Effector CD8-positive, alpha-beta T cell (primary cell): ENCODE results near the gene KIR3DL3.
"Not testable (repeated sequence)": the region's sequence is repeated elsewhere in the genome, so short reads cannot be mapped to it uniquely, and the experiment has no call there.

Experiments used
- DNase-seq: peaks from one replicate; lab custom pipeline; 2025; lab: John Stamatoyannopoulos, UW
- total RNA-seq, 4 experiments: gene quantifications; one replicate each; lab custom pipeline; 2026; lab: John Stamatoyannopoulos, UW

The KIR3DL3 gene
- total RNA-seq = 0 reads per million in 4 experiments

DNA sequence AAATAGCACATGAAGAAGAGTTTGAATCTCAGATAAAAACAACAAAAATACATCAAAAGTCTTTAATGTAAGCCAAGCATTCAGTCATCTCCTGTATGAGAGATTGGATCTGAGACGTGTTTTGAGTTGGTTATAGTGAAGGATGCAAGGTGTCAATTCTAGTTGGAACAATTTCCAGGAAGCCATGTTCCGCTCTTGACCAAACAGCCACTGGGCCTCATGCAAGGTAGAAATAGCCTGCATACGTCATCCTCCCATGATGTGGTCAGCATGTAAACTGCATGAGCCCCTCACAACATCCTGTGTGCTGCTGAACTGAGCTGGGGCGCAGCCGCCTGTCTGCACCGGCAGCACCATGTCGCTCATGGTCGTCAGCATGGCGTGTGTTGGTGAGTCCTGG is at the start of gene KIR3DL3:
TSS of gene KIR3DL3 (plus strand) at position 301 of the 400 bp plus-strand sequence. CDS start at position 356, 55 bp downstream.
- DNase-seq = no peak

DNA sequence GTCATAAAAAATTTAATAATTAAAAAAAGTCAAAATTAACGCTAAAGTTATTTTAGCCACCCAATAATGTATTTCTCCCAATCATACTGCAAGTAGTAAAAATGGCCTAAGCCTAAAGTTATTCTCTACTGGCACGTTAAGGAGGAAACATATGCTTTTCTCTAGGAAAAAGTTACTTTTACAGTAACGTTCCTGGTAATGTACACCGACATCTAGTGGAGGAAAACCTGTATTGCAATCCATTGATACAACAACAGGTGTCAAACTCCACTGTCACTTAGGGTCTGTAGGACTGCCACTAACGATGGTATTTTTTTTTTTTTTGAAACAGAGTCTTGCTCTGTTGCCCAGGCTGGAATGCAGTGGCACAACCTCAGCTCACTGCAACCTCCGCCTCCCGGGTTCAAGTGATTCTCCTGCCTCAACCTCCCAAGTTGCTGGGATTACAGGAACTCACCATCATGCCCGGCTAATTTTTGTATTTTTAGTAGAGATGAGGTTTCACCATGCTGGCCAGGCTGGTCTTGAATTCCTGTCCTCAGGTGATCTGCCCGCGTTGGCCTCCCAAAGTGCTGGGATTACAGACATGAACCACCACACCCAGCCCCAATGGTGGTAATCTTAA is 47.9 kb upstream of the KIR3DL3 start:
- not testable (repeated sequence) for DNase-seq

DNA sequence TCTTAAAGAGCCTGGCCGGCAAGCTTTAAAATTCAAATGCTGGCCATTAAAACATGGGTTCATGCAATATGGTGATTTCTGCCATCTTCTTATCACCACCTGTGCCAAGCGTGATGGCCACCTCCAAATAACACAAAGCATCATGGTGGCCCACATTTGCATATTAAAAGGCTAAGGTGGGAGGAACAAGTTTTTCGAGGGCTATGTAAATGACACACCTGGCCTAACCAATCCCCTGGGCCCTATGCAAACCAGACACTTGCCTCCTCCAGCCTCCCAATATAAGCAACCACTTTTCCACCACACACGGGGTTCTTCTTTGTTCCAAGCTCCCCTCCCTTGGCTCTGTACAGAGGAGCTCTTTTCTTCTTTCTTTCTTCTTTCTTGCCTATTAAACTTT is 47.0 kb upstream of the KIR3DL3 start:
- DNase-seq = no peak

DNA sequence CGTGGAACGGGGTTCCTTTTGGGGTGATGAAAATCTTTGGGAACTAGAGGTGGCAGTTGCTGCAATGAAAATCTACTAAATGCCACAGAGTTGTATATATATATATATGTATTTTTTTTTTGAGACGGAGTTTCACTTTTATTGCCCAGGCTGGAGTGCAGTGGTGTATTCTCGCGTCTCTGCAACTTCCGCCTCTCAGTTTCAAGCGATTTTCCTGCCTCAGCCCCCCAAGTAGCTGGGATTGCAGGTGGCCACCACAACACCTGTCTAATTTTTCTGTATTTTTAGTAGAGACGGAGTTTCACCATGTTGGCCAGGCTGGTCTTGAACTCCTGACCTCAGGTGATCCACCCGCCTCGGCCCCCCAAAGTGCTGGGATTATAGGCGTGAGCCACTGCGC is 42.6 kb upstream of the KIR3DL3 start:
- DNase-seq = not testable (repeated sequence)

DNA sequence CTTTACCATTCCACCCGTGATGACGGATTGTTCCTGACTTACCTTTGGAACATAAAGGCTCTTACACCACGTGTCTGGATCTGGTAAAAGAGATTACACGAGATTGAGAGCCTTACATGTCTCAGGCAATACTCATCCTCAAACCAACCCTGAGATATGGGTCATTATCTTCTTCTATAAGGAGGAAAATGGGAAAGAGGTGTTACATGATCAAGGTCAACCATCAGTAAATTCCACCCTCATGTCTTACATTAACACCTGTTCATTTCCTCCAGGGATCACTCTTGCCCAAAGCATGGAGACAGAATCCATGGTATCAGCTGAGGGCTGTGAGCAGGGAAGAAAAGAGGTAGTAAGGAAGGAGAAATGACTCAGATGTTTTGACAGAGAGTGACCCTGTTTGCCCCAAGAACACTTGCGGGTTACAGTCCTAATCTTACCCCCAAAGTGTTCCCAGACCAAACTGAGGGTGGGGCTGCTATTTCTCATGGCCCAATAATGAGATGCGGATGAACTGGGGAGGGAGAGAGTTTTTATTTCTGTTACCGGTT is 41.9 kb upstream of the KIR3DL3 start:
- no peak for DNase-seq

DNA sequence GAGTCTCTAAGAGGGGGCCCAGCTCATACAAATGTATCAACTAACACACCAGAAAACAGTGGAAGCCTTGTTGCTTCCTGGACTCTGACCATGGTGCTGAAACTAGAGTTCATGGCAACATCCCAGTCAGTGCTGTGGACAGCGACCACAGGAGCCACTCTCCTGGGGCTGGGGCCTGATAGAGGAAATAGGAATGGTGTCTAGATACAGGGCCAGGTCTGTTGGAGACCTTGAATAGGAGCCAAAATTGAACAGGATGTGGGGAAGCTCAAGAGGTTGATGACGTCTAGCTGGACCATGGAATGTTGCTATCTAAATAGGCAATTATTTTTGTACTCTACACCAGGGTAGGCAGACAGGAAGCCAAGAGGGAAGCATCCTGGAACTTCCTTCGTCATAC is 39.7 kb upstream of the KIR3DL3 start:
- no peak for DNase-seq

DNA sequence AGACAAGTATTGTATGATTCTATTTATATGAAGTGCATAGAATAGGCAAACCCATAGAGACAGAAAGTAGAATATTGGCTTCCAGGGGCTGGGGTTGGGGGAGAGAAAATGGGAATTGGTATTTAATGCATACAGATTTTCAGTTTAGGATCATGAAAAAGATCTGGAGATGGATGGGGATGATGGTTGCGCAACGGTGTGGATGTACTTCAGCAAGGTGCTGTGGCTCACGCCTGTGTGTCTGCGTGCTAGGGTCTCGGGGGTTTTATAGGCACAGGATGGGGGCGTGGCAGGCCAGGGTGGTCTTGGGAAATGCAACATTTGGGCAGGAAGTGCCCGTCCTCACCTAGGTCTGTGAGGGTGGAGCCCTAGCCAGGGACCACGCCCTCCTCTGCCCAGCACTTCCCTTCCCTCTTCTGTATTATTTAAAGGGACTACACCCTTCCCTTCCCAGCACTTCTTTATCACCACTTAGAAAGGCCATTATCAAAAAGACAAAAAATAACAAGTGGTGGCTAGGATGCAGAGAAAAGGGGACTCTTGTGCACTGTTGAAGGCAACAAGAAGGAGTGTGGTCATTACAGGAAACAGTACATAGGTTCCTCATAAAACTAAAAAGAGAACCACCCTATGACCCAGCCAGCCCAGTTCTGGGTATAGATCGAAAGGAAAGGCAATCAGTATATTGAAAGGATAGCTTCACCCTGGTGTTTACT is 32.5 kb upstream of the KIR3DL3 start:
- no peak for DNase-seq

DNA sequence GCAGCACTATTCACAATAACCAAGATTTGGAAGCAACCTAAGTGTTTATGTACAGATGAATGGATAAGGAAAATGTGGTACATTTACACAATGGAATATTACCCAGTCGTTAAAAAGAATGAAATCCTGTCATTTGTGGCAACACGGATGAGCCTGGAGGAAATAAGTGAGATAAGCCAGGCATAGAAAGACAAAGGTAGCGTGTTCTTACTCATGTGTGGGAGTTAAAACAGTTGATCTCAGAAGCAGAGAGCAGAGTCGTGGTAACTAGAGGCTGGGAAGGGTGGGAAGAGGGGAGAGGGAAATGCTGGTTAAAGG is 32.0 kb upstream of the KIR3DL3 start:
- DNase-seq = no peak

DNA sequence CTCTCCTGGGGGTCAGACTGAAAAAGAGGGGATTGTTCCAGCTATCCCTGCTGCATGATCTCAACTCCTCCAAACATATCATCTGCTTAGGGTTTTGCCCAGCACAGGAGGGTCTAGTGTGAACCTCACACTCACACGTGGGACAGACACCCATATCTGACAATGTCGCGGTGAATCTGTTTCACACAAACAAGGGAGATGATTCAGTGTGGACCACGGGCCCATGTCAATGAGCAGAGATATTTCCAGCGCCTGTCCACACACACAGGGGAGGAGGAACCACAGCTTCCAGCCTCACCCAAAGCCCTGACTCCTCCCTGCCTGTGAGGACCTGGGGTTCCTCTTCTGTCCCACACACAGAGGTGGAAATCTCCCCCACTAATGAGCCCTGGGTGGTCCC is 29.6 kb upstream of the KIR3DL3 start:
- no peak for DNase-seq

DNA sequence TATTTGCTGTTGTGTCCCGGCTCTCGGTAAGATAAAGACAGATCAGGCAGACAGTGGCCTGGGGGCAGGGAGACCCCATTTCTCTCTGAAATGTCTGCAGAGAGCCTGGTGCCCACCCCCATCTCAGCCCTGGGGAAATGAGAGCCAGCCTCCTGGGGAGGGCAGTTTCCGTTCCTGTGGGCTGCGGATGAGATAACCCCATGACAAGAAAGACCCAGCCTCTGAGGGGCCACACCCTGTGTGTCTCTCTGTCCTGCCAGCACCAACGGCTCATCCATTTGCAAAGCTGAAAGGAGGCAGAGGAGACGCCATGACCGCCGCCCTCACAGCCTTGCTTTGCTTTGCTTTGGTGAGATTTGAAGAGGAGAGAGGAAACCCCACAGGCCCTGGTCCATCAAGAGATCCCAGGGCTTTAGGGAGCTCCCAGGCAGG is 28.1 kb upstream of the KIR3DL3 start:
- no peak for DNase-seq

DNA sequence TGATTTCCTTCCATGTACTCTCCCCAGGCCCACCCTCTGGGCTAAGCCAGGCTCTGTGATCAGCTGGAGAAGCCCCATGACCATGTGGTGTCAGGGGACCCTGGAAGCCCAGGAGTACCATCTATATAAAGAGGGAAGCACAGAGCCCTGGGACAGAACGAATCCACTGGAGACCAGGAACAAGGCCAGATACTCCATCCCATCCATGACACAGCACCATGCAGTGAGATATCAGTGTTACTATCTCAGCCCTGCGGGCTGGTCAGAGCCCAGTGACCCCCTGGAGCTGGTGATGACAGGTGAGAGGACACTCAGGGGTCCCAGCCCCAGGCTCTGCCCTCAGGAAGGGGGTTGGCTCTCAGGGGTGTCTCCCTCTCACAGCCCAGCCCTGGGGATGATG is 27.5 kb upstream of the KIR3DL3 start:
- no peak for DNase-seq

DNA sequence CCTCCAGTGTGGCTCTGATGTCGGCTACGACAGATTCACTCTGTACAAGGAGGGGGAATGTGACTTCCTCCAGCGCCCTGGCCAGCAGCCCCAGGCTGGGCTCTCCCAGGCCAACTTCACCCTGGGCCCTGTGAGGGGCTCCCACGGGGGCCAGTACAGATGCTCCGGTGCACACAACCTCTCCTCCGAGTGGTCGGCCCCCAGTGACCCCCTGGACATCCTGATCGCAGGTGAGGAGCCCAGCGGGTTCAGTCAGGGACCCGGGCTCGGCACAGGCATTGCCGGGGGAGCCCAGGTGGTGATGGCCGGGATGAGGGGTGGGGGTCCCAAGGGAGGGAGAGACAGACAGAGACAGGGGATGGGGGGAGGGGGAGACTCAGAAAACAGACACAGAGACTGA is 26.5 kb upstream of the KIR3DL3 start:
- not testable (repeated sequence) for DNase-seq

DNA sequence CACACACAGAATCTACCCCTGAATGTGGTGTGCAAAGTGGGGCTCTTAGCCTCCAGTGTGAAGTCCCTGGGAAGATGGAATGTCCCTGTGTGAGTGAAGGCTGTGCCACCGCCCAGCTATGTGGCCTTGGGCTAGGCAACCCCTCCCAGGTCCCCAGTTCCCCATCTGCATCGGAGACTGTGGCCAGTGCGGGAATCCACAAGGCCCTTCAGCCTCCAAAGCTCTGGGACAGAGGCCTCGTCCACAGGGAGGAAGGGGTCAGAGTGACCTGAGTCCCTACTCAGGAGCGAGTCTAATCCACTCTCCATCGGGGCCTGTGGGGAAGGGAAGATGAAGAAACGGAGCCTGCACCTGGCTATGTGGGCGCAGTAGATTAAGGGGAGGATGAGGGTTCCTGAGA is 19.3 kb upstream of the KIR3DL3 start:
- DNase-seq = no peak

DNA sequence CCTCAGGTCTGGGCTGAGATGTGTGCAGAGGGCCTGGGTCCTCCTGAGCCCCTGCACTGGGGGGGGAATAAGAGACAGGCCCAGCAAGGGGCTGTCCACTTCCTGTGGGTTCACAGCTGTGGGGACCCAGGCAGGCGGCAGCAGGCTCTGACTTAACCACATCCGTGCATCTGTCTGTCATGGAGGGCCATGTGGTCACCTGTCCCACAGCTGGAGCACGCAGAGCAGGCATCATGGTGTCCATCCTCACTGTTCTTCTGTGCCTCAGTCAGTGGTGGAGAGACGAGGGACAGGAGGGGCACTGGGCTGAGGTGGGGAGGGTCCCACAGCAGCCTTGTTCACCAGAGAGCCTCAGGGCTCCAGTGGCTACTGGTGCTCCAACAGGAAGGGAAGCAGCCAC is 16.3 kb upstream of the KIR3DL3 start:
- DNase-seq = no peak

DNA sequence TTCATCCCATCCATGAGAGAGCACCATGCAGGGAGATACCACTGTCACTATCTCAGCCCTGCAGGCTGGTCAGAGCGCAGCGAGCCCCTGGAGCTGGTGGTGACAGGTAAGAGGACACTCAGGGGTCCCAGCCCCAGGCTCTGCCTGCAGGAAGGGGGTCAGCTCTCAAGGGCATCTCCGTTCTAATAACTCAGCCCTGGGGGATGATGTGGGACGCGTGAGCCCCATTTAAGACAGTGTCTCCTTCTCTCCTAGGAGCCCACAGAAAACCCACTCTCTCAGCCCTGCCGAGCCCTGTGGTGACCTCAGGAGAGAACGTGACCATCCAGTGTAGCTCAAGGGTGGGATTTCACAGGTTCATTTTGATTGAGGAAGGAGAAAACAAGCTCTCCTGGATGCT is 15.5 kb upstream of the KIR3DL3 start:
- no peak for DNase-seq

DNA sequence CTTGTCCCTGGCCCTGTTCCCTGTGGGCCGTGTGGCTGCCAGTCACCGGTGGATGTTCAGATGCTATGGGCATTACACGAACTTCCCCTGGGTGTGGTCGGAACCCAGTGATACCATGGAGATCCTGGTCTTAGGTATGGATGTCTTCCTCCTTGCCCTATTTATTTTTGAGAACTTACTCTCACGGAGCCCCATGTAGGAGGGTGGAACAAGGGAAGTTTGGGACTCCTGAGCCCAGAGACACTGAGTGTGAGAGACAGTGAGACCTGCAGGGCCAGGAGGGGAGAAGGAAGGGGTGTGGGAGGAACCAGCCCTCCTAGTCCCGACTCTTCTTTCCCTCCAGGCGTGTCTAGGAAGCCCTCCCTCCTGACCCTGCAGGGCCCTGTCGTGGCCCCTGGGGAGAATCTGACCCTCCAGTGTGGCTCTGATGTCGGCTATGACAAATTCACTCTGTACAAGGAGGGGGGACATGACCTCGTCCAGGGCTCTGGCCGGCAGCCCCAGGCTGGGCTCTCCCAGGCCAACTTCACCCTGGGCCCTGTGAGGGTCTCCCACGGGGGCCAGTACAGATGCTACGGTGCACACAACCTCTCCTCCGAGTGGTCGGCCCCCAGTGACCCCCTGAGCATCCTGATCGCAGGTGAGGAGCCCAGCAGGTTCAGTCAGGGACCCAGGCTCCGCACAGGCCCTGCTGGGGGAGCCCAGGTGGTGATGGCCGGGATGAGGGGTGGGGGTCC is 14.9 kb upstream of the KIR3DL3 start:
- DNase-seq = no peak

DNA sequence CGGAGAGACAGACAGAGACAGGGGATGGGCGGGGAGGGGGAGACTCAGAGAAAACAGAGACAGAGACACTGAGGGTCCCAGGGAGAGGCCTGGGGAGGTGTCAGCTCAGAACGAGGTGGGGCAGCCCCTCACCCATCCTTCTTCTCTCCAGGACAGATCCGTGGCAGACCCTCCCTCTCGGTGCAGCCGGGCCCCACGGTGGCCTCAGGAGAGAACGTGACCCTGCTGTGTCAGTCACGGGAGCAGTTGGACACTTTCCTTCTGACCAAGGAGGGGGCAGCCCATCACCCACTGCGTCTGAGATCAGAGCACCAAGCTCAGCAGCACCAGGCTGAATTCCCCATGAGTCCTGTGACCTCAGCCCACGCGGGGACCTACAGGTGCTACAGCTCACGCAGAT is 14.3 kb upstream of the KIR3DL3 start:
- not testable (repeated sequence) for DNase-seq

DNA sequence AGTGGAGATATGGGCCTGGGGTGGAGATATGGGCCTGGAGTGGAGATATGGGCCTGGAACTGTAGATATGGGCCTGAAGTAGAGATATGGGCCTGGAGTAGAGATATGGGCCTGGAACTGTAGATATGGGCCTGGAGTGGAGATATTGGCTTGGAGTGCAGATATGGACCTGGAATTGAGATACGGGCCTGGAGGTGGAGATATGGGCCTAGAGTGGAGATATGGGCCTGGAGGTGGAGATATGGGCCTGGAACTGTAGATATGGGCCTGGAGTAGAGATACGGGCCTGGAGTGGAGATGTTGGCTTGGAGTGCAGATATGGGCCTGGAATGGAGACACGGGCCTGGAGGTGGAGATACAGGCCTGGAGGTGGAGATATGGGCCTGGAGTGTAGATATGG is 402 bp downstream of the KIR3DL3 start:
- no peak for DNase-seq

DNA sequence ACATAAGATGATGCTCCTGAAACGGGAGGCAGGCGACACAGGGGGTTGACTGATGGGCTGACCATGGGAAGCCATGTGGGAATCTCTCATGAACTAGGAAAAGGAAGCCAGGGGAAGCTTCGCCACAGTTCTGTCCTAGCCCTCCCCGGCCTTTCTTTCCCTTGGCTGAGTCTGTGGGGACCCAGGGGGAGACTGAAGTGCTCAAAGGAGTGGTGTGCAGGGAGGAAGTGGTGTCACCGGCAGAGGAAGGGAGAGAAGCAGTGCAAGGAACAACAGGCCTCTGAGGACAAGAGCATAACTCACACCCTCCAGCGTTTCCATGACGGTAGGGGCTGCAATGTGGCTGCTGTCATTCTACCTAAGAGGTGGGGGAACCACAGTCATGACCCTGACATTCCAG is 1.1 kb downstream of the KIR3DL3 start:
- DNase-seq = no peak

DNA sequence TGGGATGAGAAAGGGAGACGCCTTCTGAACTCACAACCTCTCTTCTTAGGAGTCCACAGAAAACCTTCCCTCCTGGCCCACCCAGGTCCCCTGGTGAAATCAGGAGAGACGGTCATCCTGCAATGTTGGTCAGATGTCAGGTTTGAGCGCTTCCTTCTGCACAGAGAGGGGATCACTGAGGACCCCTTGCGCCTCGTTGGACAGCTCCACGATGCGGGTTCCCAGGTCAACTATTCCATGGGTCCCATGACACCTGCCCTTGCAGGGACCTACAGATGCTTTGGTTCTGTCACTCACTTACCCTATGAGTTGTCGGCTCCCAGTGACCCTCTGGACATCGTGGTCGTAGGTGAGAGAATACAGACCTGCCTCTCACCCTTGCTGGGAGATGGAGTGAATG is 3.3 kb downstream of the KIR3DL3 start:
- DNase-seq = no peak

DNA sequence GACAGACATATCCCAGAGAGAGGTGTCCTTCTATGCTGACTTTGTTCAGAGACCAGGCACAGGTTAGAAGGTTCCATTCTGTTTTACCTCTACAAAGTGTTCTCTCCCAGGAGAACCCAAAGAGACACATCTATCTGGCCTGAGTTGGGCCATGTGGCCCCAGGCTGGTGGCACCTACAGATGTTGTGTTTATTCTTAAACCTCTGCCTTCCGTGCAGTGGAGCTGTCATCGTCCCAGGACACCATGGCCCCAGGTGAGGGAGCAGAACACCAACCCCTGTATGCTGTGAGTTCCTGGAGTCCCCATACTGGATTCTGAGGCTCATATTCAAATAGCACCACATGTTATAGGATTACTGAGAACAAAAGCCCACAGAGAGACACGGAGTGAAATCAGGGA is 3.9 kb downstream of the KIR3DL3 start:
- DNase-seq = no peak

DNA sequence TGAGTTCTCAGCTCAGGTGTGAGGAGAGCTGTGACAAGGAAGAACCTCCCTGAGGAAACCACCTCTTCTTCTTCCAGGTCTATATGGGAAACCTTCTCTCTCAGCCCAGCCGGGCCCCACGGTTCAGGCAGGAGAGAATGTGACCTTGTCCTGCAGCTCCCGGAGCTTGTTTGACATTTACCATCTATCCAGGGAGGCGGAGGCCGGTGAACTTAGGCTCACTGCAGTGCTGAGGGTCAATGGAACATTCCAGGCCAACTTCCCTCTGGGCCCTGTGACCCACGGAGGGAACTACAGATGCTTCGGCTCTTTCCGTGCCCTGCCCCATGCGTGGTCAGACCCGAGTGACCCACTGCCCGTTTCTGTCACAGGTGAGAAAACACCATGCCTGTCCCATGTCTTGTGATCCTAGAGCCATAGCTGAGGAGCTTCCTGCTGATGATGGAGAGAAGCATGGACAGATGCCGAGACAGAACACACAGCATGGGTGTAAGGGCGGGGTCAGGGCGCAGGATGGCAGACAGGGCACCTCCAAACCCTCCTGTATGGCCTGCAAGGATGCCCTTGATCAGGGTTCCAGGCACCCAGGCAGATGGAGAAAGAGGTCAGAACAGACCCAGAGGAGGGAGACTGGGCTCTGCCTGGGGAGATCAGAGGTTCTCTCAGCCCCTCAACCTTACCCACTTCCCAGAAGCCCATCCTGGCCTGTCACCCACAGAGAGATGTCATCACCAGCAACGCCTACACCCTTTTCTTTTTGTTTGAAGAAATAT is 5.4 kb downstream of the KIR3DL3 start:
- no peak for DNase-seq
